Hair follicular keratinocyte (primary cell): ENCODE measurements around the gene GNPAT. TPM values are rescaled to one million over a fixed set of nuclear protein-coding genes. Genes with fewer than 3 reads are reported as not detected.

Experiments used
- total RNA-seq: library from RNA; depleted of rRNA; stranded (reverse); fragments of >200 nt; gene quantifications from 2 replicates; pipeline ENCODE4 v1.2.3, GENCODE V29; 2015

Gene GNPAT
- total RNA-seq = 31.0 and 49.0 TPM in 2 replicates

GRCh38 chr1:231240883-231241735, at the start of gene GNPAT:
Gene GNPAT (plus strand): TSS chr1:231241212. CDS start chr1:231241379, 167 bp downstream.

Other genes starting within 250 kb of the GNPAT start
- 21.6 and 23.2 TPM in 2 replicates for gene FAM89A, start 201.0 kb upstream of the GNPAT start, total RNA-seq
- not detected in 2 replicates for gene TRIM67, start 79.2 kb upstream of the GNPAT start, total RNA-seq
- gene EXOC8, start 96.6 kb downstream of the GNPAT start, total RNA-seq = 6.4 and 7.6 TPM in 2 replicates
- 20.3 and 31.2 TPM in 2 replicates for gene SPRTN, start 97.1 kb downstream of the GNPAT start, total RNA-seq
- gene EGLN1, start 181.1 kb downstream of the GNPAT start, total RNA-seq = 14.0 and 14.5 TPM in 2 replicates